Activated CD4-positive, alpha-beta T cell treated with anti-CD3 and anti-CD28 coated beads, Interleukin-2, amount 10 ng/mL, durations not matched to agents 7 days and 5 days (primary cell): Measurements from ENCODE around the gene PTDSS2. TPM values are rescaled to one million over a fixed set of nuclear protein-coding genes. Genes with fewer than 3 reads are reported as not detected.

Experiments used
- CTCF ChIA-PET: fragments of 350-600 bp; sonication (Branson Sonifier 250); formaldehyde crosslinking; loops from one replicate; lab custom pipeline; 2021; ENCODE audit warnings: antibody characterized with exemption; lab: Charles Lee
- POLR2A ChIA-PET: fragments of 350-600 bp; sonication (Branson Sonifier 250); formaldehyde crosslinking; loops from one replicate; lab custom pipeline; 2021; ENCODE audit warnings: antibody characterized with exemption; lab: Charles Lee
- DNase-seq: peaks from one replicate; pipeline ENCODE4 v3.0.0-alpha.2; 2020
- H3K27ac Mint-ChIP-seq: one replicate; pipeline ENCODE4 v1.8.0; 2021; ENCODE audit warnings: mild to moderate bottlenecking, moderate library complexity, mixed read lengths
- H3K27me3 Mint-ChIP-seq: one replicate; pipeline ENCODE4 v1.8.0; 2021; ENCODE audit warnings: mixed read lengths
- H3K36me3 Mint-ChIP-seq: one replicate; pipeline ENCODE4 v1.8.0; 2021; ENCODE audit warnings: low read depth, mixed read lengths
- H3K4me1 Mint-ChIP-seq: one replicate; pipeline ENCODE4 v1.8.0; 2021; ENCODE audit warnings: mixed read lengths
- H3K4me3 Mint-ChIP-seq: one replicate; pipeline ENCODE4 v1.8.0; 2021; ENCODE audit warnings: mild to moderate bottlenecking, moderate library complexity, mixed read lengths
- H3K9me3 Mint-ChIP-seq: one replicate; pipeline ENCODE4 v1.8.0; 2021; ENCODE audit warnings: mixed read lengths
- total RNA-seq, 2 experiments: library from RNA; stranded (reverse); gene quantifications; one replicate each; pipeline ENCODE4 v1.2.3, GENCODE V29; 2021

The PTDSS2 gene
- total RNA-seq, 2 experiments from 2014 or later, result 22.7 to 25.2 TPM

DNA sequence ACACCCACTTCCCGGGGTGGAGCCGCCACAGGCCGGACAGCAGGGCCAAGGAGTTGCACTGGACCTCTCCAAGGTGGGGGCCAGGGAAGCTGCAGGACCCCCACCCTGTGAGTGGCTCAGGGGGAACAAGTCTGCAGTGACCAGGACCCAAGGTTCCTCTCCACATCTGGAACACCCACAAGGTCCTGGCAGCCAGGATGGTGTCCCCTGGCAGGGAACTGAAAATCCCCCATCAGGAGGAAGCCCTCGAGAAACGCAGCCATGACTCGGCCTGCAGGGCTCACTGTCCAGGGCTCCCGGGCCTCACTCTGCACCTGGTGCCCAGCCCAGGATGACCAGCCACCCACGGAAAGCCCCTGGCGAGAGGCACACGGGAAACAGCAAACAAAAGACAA, 45.5 kb downstream of the PTDSS2 start:
- ChIA-PET POLR2A (no interaction called here), CTCF (no interaction called here)
- H3K4me1 Mint-ChIP-seq, result peaks cover 11% of the 10 kb centered on the region
- no peaks in the 10 kb centered on the region for H3K27me3 Mint-ChIP-seq
- H3K27ac Mint-ChIP-seq, result no peak overlapping the region
- H3K4me3 Mint-ChIP-seq, result no peak overlapping the region
- peaks cover 33% of the 10 kb centered on the region for H3K36me3 Mint-ChIP-seq
- no peak for DNase-seq
- H3K9me3 Mint-ChIP-seq, result peaks cover 3% of the 10 kb centered on the region

DNA sequence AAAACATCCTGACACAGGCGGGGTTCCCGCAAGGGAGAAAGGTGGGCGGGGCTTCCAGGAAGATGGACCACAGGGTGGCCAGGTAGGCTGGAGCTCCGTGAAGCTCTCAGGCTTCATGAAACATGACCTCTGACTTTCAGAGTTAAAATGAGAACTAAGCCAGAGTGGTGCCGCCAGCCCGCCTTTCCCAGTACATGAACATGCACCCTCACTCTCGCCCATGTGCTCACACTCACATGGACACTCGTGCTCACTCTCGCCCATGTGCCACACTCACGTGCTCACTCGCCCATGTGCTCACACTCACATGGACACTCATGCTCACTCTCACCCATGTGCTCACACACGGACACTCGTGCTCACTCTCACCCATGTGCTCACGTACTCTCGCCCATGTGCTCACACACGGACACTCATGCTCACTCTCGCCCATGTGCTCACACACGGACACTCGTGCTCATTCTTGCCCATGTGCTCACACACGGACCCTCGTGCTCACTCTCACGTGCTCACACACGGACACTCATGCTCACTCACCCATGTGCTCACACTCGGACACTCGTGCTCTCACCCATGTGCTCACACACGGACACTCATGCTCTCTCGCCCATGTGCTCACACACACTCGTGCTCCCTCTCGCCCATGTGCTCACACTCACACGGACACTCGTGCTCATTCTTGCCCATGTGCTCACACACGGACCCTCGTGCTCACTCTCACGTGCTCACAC, 46.9 kb downstream of the PTDSS2 start:
- H3K27me3 Mint-ChIP-seq, result no peaks in the 10 kb centered on the region
- peaks cover 38% of the 10 kb centered on the region for H3K36me3 Mint-ChIP-seq
- H3K27ac Mint-ChIP-seq, result no peak overlapping the region
- H3K9me3 Mint-ChIP-seq, result peaks cover 3% of the 10 kb centered on the region
- DNase-seq, result no peak
- peaks cover 14% of the 10 kb centered on the region for H3K4me1 Mint-ChIP-seq
- CTCF ChIA-PET, result interaction anchor here (1.8 kb wide), 1 partner anchor 36 kb away, joined by 4 read pairs; no protein-coding TSS in a partner anchor
- H3K4me3 Mint-ChIP-seq, result no peak overlapping the region
- POLR2A ChIA-PET, result no interaction called here

DNA sequence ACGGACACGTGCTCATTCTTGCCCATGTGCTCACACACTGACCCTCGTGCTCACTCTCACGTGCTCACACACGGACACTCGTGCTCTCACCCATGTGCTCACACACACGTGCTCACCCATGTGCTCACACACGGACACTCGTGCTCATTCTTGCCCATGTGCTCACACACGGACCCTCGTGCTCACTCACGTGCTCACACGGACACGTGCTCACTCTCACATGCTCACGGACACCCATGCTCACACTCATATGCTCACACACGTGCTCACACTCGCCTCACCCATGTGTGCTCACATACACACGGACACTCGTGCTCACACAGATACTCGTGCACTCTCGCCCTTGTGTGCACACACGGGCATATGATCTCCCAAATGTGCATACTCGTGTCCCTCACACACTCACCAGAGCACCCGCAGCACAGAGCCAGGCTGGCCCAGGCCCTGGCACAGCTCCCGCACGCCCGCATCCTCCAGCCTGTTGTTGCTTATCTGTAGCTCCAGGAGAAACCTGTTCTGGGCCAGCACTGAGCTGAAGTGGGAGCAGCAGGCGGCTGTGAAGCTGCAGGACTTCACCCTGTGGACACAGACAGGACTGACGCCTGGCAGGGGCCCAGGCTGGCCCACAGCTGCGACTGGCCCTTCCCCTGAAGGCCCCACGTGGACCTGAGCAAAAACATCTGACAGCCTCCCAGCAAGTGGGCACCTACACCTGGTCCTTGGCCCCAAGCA, 47.7 kb downstream of the PTDSS2 start:
- CTCF ChIA-PET, result interaction anchor here (0.9 to 1.8 kb wide), 3 partner anchors 21 to 48 kb away, joined by 3 to 4 read pairs (median 3); no protein-coding TSS in a partner anchor
- no peak for DNase-seq
- peaks cover 14% of the 10 kb centered on the region for H3K4me1 Mint-ChIP-seq
- POLR2A ChIA-PET, result no interaction called here
- peaks cover 38% of the 10 kb centered on the region for H3K36me3 Mint-ChIP-seq
- no peak overlapping the region for H3K27ac Mint-ChIP-seq
- peaks cover 3% of the 10 kb centered on the region for H3K9me3 Mint-ChIP-seq
- no peaks in the 10 kb centered on the region for H3K27me3 Mint-ChIP-seq
- H3K4me3 Mint-ChIP-seq, result no peak overlapping the region

DNA sequence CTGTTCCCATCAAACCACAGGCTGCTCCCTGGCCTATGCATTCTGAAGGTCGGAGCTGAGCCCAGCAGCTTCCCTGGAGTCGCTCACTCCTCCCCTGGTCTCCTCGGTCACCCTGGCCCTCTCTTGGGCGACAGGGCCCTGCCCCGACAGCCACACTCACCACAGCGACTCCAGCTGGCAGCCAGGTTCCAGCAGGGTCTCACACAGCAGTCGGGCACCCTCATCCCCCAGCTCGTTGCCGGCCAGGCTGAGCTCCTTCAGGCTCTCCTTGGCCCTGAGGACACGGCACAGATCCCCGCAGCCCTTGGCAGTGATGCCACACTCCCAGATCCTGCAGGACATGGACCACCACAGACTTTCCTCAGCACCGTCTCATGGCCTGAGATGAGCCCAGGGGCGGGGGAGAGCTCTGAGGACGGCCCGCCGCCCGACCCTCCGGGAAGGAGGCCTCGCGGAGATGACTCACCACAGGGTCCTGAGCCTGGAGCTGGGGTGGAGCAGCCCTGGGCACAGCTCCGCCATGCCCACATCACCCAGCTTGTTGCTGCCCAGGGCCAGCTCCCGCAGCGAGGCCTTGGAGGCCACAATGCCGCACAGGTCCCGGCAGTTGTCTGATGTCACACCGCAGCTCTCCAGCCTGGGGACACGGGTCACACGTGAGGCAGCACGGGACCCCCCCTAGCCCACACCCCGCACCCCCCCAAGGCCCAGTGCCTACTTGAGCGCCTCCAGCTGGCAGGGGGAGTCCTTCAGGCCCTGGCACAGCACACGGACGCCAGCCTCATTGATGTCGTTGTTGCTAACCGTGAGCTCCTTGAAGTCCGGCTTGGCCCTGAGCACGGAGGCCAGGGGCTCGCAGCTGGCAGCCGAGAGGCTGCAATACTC, 48.5 kb downstream of the PTDSS2 start:
- H3K4me3 Mint-ChIP-seq, result no peak overlapping the region
- CTCF ChIA-PET, result interaction anchor here (0.9 to 1.8 kb wide), 3 partner anchors 20 to 49 kb away, joined by 3 to 4 read pairs (median 3); no protein-coding TSS in a partner anchor

DNA sequence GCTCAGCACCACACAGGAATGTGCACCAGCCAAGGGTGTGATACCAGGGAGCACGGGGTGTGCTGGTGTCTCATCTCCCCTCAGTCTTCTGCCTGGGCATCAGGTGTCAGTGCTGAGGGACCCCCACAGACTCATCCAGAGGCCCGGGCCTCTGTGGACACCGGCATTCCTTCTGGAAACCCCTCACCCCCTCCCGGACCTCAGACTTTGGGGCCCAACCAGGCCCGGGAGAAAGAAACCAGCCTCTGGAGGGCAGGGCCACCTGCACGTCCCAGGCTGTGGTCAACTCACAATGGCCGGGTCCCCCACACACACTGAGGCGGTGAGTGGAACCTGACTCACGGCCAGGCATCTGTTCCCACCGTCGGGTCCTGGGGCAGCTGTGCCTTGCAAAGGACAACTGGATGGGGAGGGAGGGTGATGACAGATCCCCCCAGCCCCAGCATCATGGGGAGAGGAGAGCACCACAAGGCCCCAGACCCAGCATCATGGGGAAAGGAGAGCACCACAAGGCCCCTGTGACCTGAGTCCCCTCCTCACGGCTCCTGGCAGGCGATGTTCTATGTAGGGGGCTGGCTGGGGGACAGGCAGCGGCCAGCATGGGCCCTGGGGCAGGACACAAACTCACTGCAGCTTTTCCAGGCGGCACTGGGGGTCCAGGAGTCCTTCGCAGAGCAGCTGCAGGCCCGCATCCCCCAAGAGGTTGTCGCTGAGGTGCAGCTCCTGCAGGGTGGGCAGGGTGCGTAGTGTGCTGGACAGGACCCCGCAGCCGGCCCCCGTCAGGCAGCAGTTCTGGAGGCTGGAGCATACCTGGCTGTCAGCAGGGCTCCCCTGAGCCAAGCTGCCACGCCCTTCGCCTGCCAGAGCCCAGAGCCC, 49.4 kb downstream of the PTDSS2 start:
- DNase-seq, result no peak

More for the DNA sequence above, 48.5 kb downstream of the PTDSS2 start:
- POLR2A ChIA-PET, result no interaction called here
- Mint-ChIP-seq H3K4me1 (peaks cover 17% of the 10 kb centered on the region), H3K9me3 (peaks cover 3% of the 10 kb centered on the region), H3K27me3 (no peaks in the 10 kb centered on the region), H3K27ac (peak overlapping the region; percentile 31), H3K36me3 (peaks cover 38% of the 10 kb centered on the region)
- DNase-seq, result no peak

DNA sequence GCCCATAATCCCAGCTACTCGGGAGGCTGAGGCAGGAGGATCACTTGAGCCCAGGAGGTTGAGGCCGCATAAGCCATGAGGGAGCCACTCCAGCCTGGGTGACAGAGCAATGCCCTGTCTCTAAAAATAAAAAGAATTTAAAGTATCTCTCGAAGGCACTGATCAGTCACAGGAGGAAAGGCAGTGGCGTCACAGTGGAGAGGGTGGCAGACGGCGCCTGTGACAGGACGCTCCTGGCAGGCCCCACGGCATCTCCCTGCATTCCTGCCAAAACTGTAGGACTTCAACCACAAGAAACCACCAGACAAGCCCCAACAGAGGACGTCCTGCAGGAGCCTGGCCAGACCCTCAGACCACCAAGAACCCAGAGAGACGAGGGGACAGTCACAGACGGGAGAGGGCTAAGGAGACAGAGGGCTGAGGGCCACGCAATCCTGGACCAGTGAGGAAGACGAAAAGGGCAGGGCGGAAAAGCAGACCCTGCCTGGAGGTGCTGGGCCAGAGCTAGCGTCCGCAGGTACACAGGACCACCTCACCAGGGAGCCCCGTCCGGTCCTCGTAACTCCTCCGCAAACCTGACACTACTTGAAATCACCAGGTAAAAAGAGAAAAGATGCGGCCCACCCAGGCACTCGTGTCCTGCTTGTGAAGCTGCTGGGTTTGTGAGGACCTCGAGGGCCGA, 51.1 kb downstream of the PTDSS2 start:
- Mint-ChIP-seq H3K36me3 (peaks cover 29% of the 10 kb centered on the region), H3K9me3 (peaks cover 3% of the 10 kb centered on the region), H3K4me3 (no peak overlapping the region), H3K27ac (no peak overlapping the region), H3K27me3 (no peaks in the 10 kb centered on the region), H3K4me1 (peaks cover 35% of the 10 kb centered on the region)
- CTCF ChIA-PET, result interaction anchor here (1.2 kb wide), 1 partner anchor 17 kb away, joined by 3 read pairs; no protein-coding TSS in a partner anchor
- POLR2A ChIA-PET, result no interaction called here
- no peak for DNase-seq

More for the DNA sequence above, 49.4 kb downstream of the PTDSS2 start:
- POLR2A ChIA-PET, result no interaction called here
- Mint-ChIP-seq H3K27me3 (no peaks in the 10 kb centered on the region), H3K27ac (no peak overlapping the region), H3K9me3 (peaks cover 3% of the 10 kb centered on the region), H3K36me3 (peaks cover 35% of the 10 kb centered on the region), H3K4me1 (peaks cover 20% of the 10 kb centered on the region), H3K4me3 (no peak overlapping the region)
- CTCF ChIA-PET, result interaction anchor here (0.6 to 1.8 kb wide), 2 partner anchors 39 to 89 kb away, joined by 4 read pairs; no protein-coding TSS in a partner anchor

DNA sequence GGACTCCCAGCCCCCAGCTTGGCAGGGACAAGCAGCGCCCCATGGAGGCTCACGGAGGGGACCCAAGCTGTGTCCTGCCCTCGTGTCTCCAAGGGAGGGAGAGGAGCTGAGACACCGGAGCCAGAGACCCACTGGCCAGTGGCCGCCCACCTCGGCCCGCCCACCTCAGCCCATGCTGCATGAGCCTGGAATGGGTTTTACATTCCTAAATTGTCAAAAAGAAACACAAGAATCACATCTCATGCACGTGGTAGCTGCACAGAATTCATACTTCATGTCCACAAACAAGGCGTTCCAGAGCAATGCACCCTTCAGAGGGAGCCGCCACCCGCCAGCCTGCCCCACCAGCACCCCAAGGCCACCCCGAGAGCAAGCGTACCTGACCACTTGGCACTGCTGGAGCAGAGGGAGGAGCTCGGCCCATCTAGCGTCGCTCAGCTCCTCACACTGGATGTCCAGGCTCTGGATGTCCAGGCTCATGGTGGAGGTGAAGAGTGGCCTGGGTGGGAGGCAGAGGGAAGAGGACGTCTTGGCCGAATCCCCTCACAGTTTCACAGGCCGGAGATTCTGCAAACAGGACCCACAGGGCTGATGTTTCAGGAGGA, 51.7 kb downstream of the PTDSS2 start:
- H3K36me3 Mint-ChIP-seq, result peaks cover 25% of the 10 kb centered on the region
- POLR2A ChIA-PET, result no interaction called here
- CTCF ChIA-PET, result interaction anchor here (1.2 kb wide), 1 partner anchor 16 kb away, joined by 3 read pairs; no protein-coding TSS in a partner anchor
- peak overlapping the region; percentile 54 for H3K27ac Mint-ChIP-seq
- no peak overlapping the region for H3K4me3 Mint-ChIP-seq
- DNase-seq, result no peak
- H3K4me1 Mint-ChIP-seq, result peaks cover 35% of the 10 kb centered on the region
- H3K9me3 Mint-ChIP-seq, result peaks cover 3% of the 10 kb centered on the region
- H3K27me3 Mint-ChIP-seq, result no peaks in the 10 kb centered on the region

DNA sequence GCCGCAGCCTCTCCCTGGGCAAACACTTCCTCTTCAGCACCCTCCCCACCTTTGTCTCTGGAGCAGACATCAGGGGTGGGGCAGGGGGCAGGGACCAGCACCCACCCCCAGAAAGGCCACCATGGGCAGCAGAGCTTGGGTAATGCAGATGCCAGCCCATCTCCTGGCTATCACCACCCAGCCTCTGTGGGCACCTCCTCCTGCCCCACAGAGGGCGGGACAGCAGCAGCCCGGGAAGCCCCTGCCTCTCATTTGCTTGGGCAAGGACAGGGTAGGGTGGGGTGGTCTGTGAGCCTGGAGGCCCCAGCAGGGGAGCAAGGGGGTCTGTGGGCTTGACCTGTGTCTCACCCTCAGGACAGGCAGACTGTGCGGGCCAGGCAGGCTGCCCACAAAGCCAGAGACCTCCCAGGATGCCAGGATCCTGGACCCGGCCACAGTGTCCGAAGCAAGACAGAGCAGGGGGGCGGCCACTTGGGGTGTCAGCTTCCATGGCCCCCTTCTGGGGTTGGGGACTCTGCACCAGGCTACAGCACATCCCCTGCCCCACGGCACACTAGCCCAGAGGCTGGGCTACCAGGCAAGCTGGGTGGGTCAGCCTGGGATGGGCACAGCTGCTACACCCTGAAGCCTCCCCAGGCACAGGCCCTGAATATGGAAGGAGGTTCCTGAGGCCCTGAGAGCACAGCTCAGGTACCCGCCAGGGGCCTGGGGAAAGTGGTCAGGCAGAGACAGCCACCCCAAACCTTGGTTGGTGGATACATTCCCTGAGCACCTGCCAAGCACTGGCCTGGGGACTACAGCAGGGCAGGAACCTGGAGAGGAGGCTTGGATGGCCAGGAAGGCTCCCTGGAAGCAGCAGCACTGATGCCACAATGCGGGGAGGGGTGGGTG, 52.5 kb downstream of the PTDSS2 start:
- peaks cover 28% of the 10 kb centered on the region for H3K4me1 Mint-ChIP-seq
- H3K36me3 Mint-ChIP-seq, result peaks cover 17% of the 10 kb centered on the region
- POLR2A ChIA-PET, result no interaction called here
- H3K4me3 Mint-ChIP-seq, result no peak overlapping the region
- no peak for DNase-seq
- CTCF ChIA-PET, result interaction anchor here (1.0 to 1.2 kb wide), 2 partner anchors 9 to 15 kb away, joined by 3 read pairs; no protein-coding TSS in a partner anchor
- peak overlapping the region; percentile 85 for H3K27ac Mint-ChIP-seq
- peaks cover 2% of the 10 kb centered on the region for H3K9me3 Mint-ChIP-seq
- H3K27me3 Mint-ChIP-seq, result no peaks in the 10 kb centered on the region

DNA sequence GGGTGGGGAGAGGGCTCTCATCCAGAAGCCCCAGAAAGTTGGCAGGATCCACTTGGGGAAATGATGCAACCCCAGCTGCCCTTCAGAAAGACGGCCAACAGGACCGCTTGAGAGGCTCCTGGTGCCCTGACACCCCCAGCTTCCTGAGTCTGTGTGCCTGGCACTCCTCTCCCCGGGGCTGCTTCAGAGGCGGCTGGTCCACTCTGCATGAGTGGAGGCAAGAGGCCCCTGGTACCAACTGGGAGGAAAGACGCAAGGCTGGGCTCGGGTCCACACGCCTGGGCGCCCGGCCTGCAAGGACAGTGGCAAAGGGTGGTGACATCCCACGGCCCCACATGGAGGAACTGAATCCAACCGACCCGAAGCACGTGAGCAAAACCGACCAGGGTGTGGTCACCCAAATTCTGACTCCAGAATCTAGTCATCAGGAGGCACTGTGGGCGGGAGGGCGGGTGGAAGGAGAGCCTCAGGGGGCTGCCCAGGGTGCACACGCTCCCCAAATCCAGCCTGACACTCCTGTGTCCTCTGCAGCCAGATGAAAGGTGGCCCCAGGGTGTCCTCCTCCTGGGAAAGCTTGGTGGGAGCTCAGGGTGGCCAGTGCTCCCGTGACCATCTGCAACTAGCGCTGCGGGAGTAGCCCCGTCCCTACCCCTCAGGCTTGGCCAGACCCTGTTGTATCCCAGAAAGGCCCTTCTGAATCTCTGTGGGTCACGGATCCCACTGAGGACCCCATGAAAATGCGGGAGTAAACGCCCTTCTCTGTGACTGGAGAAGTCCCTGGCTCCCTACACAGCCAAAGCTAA, 53.3 kb downstream of the PTDSS2 start:
- peak; percentile 29 for DNase-seq
- ChIA-PET POLR2A (no interaction called here), CTCF (interaction anchor here (1.0 to 6.5 kb wide), 2 partner anchors 8 to 15 kb away, joined by 3 to 64 read pairs; no protein-coding TSS in a partner anchor)
- H3K27me3 Mint-ChIP-seq, result no peaks in the 10 kb centered on the region
- H3K36me3 Mint-ChIP-seq, result peaks cover 11% of the 10 kb centered on the region
- peak overlapping the region; percentile 51 for H3K4me3 Mint-ChIP-seq
- H3K27ac Mint-ChIP-seq, result peak overlapping the region; percentile 85
- H3K9me3 Mint-ChIP-seq, result no peaks in the 10 kb centered on the region
- peaks cover 29% of the 10 kb centered on the region for H3K4me1 Mint-ChIP-seq
